ENCODE measurements around the gene INHBB.

- no peak for TF ChIP-seq RAD21 (IDR thresholded peaks at IDR 0.05; ENCODE audit: low read depth)
- TF ChIP-seq CTCF (IDR thresholded peaks at IDR 0.05 in 2 of 3, conservative IDR thresholded peaks at IDR 0.05 in 1 of 3; ENCODE audit: borderline replicate concordance in 1 of 3, insufficient read depth in 1 of 3, low read depth in 2 of 3, low read length in 2 of 3) = no peak
- TF ChIP-seq, protein P1, sequence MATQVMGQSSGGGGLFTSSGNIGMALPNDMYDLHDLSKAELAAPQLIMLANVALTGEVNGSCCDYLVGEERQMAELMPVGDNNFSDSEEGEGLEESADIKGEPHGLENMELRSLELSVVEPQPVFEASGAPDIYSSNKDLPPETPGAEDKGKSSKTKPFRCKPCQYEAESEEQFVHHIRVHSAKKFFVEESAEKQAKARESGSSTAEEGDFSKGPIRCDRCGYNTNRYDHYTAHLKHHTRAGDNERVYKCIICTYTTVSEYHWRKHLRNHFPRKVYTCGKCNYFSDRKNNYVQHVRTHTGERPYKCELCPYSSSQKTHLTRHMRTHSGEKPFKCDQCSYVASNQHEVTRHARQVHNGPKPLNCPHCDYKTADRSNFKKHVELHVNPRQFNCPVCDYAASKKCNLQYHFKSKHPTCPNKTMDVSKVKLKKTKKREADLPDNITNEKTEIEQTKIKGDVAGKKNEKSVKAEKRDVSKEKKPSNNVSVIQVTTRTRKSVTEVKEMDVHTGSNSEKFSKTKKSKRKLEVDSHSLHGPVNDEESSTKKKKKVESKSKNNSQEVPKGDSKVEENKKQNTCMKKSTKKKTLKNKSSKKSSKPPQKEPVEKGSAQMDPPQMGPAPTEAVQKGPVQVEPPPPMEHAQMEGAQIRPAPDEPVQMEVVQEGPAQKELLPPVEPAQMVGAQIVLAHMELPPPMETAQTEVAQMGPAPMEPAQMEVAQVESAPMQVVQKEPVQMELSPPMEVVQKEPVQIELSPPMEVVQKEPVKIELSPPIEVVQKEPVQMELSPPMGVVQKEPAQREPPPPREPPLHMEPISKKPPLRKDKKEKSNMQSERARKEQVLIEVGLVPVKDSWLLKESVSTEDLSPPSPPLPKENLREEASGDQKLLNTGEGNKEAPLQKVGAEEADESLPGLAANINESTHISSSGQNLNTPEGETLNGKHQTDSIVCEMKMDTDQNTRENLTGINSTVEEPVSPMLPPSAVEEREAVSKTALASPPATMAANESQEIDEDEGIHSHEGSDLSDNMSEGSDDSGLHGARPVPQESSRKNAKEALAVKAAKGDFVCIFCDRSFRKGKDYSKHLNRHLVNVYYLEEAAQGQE (IDR thresholded peaks at IDR 0.05; ENCODE audit: low read depth) = no peak
- no peak for TF ChIP-seq POLR2AphosphoS5 (IDR thresholded peaks at IDR 0.05; ENCODE audit: low read depth, low read length)
- TF ChIP-seq CBX3 (IDR thresholded peaks at IDR 0.05; ENCODE audit: low read depth) = no peak
- TF ChIP-seq SRF (IDR thresholded peaks at IDR 0.05; ENCODE audit: low read depth) = no peak
- TF ChIP-seq, protein P2, sequence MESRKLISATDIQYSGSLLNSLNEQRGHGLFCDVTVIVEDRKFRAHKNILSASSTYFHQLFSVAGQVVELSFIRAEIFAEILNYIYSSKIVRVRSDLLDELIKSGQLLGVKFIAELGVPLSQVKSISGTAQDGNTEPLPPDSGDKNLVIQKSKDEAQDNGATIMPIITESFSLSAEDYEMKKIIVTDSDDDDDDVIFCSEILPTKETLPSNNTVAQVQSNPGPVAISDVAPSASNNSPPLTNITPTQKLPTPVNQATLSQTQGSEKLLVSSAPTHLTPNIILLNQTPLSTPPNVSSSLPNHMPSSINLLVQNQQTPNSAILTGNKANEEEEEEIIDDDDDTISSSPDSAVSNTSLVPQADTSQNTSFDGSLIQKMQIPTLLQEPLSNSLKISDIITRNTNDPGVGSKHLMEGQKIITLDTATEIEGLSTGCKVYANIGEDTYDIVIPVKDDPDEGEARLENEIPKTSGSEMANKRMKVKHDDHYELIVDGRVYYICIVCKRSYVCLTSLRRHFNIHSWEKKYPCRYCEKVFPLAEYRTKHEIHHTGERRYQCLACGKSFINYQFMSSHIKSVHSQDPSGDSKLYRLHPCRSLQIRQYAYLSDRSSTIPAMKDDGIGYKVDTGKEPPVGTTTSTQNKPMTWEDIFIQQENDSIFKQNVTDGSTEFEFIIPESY (IDR thresholded peaks at IDR 0.05; ENCODE audit: extremely low read depth, insufficient replicate concordance, low read length) = no peak
Measured at GRCh38 chr2:120398996-120399888, 53.3 kb downstream of the INHBB start.

All from HCT116 (cell line).